Right lobe of liver (tissue), 6 donors: ENCODE results near the gene ZNF778. TPM values are rescaled to one million over a fixed set of nuclear protein-coding genes. Genes with fewer than 3 reads are reported as not detected.

Source experiments
- ATAC-seq, 4 donors: fragments of 200-7000 bp; cut with Tn5 transposase; one replicate each; pipeline ENCODE4 v1.9.1; 2020; ENCODE audit warnings: mild to moderate bottlenecking in 4 of 4, moderate library complexity in 4 of 4
- DNase-seq, 3 donors: peaks; one replicate each; pipeline ENCODE4 v3.0.0-alpha.2; 2020
- H3K27ac ChIP-seq, 3 donors: fragments of 200-600 bp; one replicate each; pipeline ENCODE4 v1.8.0; 2022
- H3K27me3 ChIP-seq, 2 donors: fragments of 200-600 bp; one replicate each; pipeline ENCODE4 v1.8.0; 2022
- H3K36me3 ChIP-seq, 4 donors: fragments of 200-600 bp; sonication (generic) in 1 of 4; one replicate each; pipeline versions ENCODE4 v1.5.1 to v1.8.0; 2017 to 2022; ENCODE audit warnings: control low read depth in 1 of 4
- H3K4me1 ChIP-seq, 4 donors: fragments of 200-600 bp; sonication (generic) in 1 of 4; one replicate each; pipeline versions ENCODE4 v1.5.1 to v1.8.0; 2017 to 2022; ENCODE audit warnings: control low read depth in 1 of 4
- H3K4me3 ChIP-seq, 3 donors: fragments of 200-600 bp; one replicate each; pipeline ENCODE4 v1.8.0; 2022
- H3K9me3 ChIP-seq, 4 donors: fragments of 200-600 bp; sonication (generic) in 1 of 4; one replicate each; pipeline versions ENCODE4 v1.5.1 to v1.8.0; 2017 to 2022; ENCODE audit warnings: control low read depth in 1 of 4
- POLR2A ChIP-seq: fragments of 450-650 bp; IDR thresholded peaks from one replicate; pipeline ENCODE4 v1.6.1; 2017; ENCODE audit warnings: antibody characterized with exemption, mild to moderate bottlenecking
- WGBS: methylation state at CpG from one replicate; pipeline ENCODE4 v1.1.6; 2018; ENCODE audit warnings: low coverage, low lambda C conversion rate; ENCODE audit not compliant: insufficient coverage; ENCODE audit errors: missing lambda C conversion rate; 5-methylcytosine and 5-hydroxymethylcytosine counted together
- intact Hi-C, 2 donors: fragments of 100-400 bp; cut with DNase I; formaldehyde crosslinking; loops; one replicate each; pipeline versions ENCODE4 v1.11.2 to v1.14.1; 2022
- total RNA-seq, 6 experiments: library from RNA; depleted of rRNA in 2 of 6; stranded (reverse); fragments of >200 nt in 2 of 6; fragmentation: NEBNext Ultra II Directional in 3 of 6; extraction: Animal tissue kit (Norgen Biotek cat#: 25700) in 3 of 6; gene quantifications; one replicate each; pipeline versions ENCODE4 v1.1.0 to v1.2.4, GENCODE V29; 2016 to 2023
- TF ChIP-seq, protein P1 (sequence below), 4 donors: fragments of 200-600 bp in 3 of 4; fragments of 450-650 bp in 1 of 4; IDR thresholded peaks; one replicate each; pipeline versions ENCODE4 v1.5.1 to v1.8.0; 2016 to 2022; ENCODE audit warnings: antibody characterized with exemption in 4 of 4, mild to moderate bottlenecking in 2 of 4
- donor health status: DM: no; HTN: yes; CAD: no.
- donor health status: DM: no; HTN: no; CAD: no.
- donor health status: DM: no; HTN: no; CAD: no.
- donor health status: DM: no; HTN: yes; CAD: no.
- donor health status: DM: no; HTN: yes; CAD: no.

Gene ZNF778
- total RNA-seq, 6 experiments from 2014 or later, result 2.3 to 11.2 (median 3.1) TPM

DNA sequence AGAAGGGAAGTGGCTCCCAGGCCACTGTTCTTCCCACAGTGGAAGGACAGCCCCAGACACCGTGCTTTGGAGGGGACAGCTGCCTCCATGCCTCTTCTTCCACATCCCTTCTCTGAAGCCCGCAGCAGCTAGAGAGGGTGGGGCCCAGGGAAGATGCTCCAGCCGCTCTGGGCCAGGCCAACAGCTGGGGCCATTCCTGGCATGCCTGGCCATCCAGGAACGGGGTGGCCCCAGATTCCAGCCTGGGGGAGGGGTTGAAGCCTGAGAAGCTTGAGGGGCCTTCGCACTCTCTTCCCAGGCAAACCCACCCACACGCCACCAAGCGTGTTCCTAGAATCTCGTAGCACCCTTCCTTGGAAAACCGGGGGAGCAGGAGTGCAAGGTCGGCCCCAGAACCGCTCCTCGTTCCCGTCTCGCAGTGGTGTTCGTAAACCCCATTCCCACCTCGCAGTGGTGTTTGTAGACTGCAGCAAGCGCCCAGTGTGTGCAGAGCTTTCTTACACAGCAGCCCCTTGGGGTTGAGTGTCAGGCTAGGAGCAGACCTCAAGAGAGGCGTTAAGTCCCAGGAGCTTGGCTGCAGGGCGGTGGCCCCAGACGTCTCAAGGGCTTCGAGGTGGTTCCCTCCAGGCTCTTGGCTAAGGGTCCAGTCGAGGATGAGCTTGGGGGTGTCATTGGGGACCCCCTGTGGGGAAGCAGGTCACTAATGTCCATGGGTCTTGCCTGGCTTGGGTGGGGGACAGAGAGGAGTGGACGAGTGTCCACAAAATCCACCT is 43.3 kb upstream of the ZNF778 start:
- Histone ChIP-seq H3K4me1 (peaks cover 0 to 3% (median 0%) of the 10 kb centered on the region in 4 donors), H3K27me3 (peaks cover 0 to 4% of the 10 kb centered on the region in 2 donors), H3K4me3 (no peak overlapping the region), H3K36me3 (no peaks in the 10 kb centered on the region), H3K9me3 (no peaks in the 10 kb centered on the region), H3K27ac (no peak overlapping the region)
- intact Hi-C loops, result no loop called here
- TF ChIP-seq, protein P1, sequence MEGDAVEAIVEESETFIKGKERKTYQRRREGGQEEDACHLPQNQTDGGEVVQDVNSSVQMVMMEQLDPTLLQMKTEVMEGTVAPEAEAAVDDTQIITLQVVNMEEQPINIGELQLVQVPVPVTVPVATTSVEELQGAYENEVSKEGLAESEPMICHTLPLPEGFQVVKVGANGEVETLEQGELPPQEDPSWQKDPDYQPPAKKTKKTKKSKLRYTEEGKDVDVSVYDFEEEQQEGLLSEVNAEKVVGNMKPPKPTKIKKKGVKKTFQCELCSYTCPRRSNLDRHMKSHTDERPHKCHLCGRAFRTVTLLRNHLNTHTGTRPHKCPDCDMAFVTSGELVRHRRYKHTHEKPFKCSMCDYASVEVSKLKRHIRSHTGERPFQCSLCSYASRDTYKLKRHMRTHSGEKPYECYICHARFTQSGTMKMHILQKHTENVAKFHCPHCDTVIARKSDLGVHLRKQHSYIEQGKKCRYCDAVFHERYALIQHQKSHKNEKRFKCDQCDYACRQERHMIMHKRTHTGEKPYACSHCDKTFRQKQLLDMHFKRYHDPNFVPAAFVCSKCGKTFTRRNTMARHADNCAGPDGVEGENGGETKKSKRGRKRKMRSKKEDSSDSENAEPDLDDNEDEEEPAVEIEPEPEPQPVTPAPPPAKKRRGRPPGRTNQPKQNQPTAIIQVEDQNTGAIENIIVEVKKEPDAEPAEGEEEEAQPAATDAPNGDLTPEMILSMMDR (IDR thresholded peaks at IDR 0.05), result no peak
- no peak for TF ChIP-seq POLR2A
- ATAC-seq (no peak), DNase-seq (no peak)
- WGBS, result 78% methylated on average over 5 of the region's 23 CpGs

DNA sequence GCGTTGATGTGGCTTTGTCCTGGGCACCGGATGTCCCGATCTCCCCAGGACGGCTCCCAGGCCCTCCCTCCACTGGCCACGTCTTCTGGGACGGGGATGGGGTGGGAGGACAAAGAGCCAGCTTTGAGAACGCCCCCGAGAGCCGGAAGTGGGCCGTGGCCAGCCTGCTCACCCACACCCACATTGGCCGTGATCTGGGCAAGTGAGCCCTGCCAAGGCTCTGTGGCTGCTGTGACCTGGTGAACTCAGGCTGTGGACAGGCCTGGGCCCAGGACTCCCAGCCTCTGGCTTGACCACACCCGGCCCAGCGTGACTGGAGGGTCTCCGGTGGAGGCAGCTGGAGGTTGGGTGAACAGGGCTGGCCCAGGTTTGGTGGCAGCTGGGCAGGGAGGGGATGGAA is 42.6 kb upstream of the ZNF778 start:
- H3K9me3 ChIP-seq, result no peaks in the 10 kb centered on the region
- TF ChIP-seq POLR2A, result no peak
- TF ChIP-seq, protein P1 (IDR thresholded peaks at IDR 0.05), result no peak
- no peak overlapping the region for H3K27ac ChIP-seq
- ATAC-seq (no peak), DNase-seq (no peak)
- peaks cover 0 to 3% (median 0%) of the 10 kb centered on the region in 4 donors for H3K4me1 ChIP-seq
- H3K36me3 ChIP-seq, result no peaks in the 10 kb centered on the region
- H3K4me3 ChIP-seq, result no peak overlapping the region
- WGBS, result 40% methylated on average over 1 of the region's 14 CpGs
- H3K27me3 ChIP-seq, result no peaks in the 10 kb centered on the region
- intact Hi-C loops, result no loop called here

DNA sequence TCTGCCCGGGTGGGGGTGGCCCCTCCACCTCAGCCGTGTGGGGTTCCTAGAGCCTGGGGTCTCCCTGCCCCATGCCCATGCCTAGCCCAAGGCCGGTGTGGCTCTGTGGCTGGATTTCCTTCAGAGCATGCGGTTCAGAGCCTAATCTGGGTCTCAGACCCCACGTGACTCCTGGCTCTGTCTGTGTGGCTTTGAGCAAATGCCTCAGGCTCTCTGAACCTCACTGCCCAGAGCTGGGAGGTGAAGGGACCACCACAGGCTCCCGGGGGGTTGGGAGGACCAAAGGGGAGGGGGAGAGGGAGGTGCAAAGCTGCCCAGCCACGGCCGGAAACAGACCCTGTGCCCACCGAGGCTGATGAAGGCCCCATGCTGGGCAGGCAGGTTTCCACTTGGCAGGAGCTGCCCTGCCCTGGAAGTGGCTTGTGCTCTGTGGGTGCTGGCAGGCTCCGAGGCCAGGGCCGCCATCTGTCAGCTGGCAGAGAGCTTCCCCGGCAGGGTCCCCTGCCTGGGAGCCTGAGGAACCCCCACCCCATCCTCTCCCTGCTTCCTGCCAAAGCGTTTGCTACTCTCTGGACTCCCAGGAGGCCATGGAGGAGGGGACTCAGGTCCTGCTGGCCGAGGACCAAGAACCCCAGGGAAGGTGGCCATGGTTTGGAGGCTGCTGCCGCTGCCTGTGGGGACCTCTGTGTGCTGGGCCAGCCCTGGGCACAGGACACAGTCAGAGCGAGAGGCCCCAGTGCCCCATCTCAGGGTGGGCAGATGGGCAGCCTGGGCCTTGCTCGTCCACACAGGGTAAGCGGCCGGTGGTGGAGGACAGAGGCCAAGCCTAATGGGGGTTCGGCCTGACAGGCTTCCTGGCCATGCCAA is 42.0 kb upstream of the ZNF778 start:
- Histone ChIP-seq H3K36me3 (no peaks in the 10 kb centered on the region), H3K4me3 (no peak overlapping the region), H3K9me3 (no peaks in the 10 kb centered on the region), H3K27me3 (no peaks in the 10 kb centered on the region), H3K27ac (no peak overlapping the region), H3K4me1 (peaks cover 0 to 3% (median 0%) of the 10 kb centered on the region in 4 donors)
- ATAC-seq (no peak), DNase-seq (no peak)
- intact Hi-C loops, result no loop called here
- no CpG with 5 or more reads among the region's 20 CpGs for WGBS
- TF ChIP-seq, protein P1 (IDR thresholded peaks at IDR 0.05), result no peak

DNA sequence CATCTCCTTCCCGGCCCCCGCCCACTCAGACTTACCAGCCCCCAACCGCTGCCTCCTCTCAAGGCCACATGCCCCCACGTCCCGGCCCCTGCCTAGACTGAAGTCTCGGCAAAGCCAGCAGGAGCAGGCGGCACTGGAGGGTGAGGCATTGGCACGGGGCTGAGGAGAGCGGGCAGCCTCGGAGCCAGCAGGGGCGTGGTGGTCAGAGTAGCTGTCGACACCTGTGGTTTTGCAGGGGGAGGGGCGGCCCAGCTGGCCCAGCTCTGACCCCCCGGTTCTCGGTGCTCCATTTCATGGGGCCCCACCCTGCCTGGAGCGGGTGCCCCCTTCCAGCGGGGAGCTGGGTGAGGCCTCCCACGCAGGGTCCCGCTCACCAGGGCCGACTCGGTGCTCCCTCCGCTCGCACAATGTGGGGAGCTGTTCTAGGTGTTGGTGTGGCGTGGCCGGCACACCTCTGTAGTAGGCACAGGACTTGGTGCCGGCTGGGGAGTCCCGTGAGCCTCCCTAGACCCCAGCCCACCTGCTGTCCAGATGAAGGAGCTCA is 41.3 kb upstream of the ZNF778 start:
- Histone ChIP-seq H3K27me3 (no peaks in the 10 kb centered on the region), H3K36me3 (no peaks in the 10 kb centered on the region), H3K27ac (no peak overlapping the region), H3K9me3 (no peaks in the 10 kb centered on the region), H3K4me3 (no peak overlapping the region), H3K4me1 (no peaks in the 10 kb centered on the region)
- intact Hi-C loops, result no loop called here
- no peak for ATAC-seq
- DNase-seq, result no peak
- WGBS, result 0% methylated on average over 1 of the region's 27 CpGs
- no peak for TF ChIP-seq POLR2A
- TF ChIP-seq, protein P1 (IDR thresholded peaks at IDR 0.05), result no peak
